ENCODE measurements around the gene SET.

The SET gene

DNA sequence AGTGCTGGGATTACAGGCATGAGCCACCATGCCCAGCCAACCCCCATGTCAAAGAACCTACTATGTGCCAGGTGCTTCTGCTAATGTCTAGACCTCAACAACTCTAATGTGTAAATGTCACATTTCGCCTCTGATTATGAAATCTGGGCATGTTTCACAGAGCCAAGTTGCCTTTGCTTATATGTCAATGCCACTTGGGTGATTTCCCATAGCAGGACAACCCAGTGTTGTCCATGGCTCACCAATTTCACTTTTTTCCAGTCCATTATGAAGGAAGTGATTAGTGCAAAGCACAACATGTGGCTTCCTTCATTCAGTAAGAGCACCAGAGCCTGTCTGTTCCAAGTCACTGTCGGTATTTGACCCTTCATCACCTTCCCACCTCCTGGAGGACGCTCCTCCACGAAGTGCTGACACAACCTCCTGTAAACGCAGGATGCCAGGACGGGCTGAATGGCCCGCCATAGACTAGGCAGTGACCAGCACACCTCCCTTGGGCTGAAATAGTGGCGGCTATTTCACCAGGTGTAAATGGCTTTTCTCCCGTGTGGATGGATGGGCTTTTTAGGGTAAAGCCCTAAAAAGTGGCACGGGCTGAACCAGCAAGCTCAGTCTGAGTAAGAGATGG is 12.3 kb downstream of the SET start:
- TF ChIP-seq, protein P1, sequence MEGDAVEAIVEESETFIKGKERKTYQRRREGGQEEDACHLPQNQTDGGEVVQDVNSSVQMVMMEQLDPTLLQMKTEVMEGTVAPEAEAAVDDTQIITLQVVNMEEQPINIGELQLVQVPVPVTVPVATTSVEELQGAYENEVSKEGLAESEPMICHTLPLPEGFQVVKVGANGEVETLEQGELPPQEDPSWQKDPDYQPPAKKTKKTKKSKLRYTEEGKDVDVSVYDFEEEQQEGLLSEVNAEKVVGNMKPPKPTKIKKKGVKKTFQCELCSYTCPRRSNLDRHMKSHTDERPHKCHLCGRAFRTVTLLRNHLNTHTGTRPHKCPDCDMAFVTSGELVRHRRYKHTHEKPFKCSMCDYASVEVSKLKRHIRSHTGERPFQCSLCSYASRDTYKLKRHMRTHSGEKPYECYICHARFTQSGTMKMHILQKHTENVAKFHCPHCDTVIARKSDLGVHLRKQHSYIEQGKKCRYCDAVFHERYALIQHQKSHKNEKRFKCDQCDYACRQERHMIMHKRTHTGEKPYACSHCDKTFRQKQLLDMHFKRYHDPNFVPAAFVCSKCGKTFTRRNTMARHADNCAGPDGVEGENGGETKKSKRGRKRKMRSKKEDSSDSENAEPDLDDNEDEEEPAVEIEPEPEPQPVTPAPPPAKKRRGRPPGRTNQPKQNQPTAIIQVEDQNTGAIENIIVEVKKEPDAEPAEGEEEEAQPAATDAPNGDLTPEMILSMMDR (IDR thresholded peaks at IDR 0.05; ENCODE audit: insufficient read depth, low read depth, low read length, missing control alignments) = no peak
- peak overlapping the region; percentile 72 for H3K4me3 ChIP-seq (ENCODE audit: low read depth, low read length)
- DNase-seq (ENCODE audit: low read depth) = no peak

DNA sequence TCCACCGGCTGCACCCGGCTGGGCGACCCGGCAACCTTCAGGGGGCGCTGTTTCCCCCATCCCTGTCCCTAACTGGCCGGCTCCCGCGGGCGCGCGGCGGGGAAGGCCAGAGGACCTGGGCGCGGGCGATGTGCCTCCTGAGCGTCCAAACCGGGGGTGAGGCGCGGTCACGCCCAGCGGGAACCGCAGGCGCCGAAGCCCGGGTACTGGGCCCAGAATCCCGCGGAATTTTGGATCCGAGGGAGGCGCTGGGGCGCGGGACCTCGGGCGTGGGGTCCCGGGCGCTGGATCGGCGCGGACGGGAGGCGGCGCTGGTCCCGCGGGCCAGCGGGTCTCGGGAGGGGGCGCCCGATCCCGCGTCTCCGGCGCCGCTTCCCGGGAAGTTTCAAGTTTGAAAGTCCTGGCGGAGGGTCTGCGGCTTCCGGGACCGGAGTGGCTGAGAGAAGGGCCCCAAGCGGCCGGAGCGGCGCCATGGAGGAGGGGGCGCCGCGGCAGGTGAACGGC is 13.5 kb downstream of the SET start, which contains the start of gene PKN3:
Gene PKN3, plus strand, starts transcription at position 59 of the 504 bp plus-strand sequence. Its CDS starts 413 bp downstream, at position 472.
- DNase-seq (ENCODE audit: low read depth) = peak; percentile 90
- TF ChIP-seq, protein P1 (IDR thresholded peaks at IDR 0.05; ENCODE audit: insufficient read depth, low read depth, low read length, missing control alignments) = peak; percentile 84
- H3K4me3 ChIP-seq (ENCODE audit: low read depth, low read length) = peak within 1 kb of the TSS; percentile 72

DNA sequence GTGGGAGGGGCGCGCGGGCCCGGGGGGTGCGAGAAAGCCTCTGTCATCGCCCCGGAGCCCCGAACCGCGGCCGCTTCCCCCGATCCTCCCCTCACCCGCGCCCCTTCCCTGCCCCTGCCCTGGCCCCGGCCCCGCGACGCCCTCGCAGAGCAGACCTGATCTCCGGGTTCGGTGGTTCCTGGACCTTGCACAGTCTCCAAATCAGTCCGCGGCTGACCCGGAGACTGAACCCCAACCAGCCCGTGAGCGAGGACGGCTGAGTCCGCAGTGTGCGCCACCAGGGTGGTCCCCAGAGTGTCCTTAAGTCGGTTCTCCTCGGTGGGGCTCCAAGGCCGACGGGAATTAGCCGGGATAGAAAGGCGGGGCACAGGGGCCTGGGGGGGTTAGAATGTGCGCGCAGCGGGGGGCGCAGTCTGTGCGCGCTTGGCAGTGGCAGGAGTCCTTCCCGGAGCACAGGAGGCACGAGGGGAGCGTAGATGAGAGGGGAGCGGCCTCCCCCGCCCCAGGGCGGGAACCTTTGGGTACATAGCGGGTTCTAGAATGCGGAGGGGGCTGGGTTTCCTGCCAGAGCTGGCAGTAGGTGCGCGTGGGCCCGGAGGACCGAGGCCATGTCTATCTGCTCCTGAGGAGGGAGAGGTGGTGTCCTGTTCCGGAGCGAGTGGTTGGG is 14.1 kb downstream of the SET start:
- TF ChIP-seq, protein P1 (IDR thresholded peaks at IDR 0.05; ENCODE audit: insufficient read depth, low read depth, low read length, missing control alignments) = no peak
- peak overlapping the region; percentile 72 for H3K4me3 ChIP-seq (ENCODE audit: low read depth, low read length)
- DNase-seq (ENCODE audit: low read depth) = no peak

DNA sequence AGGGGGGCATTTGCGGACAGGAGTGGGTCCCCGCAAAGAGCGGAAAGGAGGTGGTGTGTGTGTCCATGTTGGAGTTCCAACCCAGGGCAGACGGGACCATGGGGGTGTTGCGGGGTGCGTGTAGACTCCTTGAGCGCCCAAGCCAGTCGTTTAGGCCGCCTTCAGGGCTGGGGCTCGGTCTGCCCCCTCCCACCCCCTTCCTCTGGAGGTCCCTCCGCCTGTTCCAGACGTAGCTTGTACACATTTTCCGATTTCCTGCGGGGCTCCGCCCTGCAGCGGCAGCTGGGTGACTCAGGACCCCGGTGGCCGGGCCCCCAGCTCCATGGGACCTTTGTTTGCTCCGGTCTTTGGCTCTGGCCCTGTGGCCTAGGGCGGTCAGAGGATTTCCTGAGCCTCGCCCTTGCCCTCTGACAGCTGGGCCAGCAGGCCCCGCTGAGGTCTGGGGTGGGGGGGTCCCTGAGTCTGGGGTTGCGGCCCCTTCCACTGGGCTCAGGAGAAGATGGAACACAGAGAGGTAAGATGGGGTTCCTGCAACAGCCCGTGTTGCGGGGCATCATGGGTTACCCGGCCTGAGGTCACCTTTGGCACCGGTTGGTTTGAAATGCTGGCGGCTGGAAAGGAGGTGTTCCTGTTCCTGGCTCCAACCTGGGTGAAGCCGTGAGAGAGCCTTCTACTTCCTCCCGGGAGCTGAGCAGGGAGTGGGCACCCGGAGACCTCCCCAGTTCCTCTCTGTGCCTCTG is 14.8 kb downstream of the SET start:
- no peak for DNase-seq (ENCODE audit: low read depth)
- no peak overlapping the region for H3K4me3 ChIP-seq (ENCODE audit: low read depth, low read length)
- TF ChIP-seq, protein P1 (IDR thresholded peaks at IDR 0.05; ENCODE audit: insufficient read depth, low read depth, low read length, missing control alignments) = no peak

DNA sequence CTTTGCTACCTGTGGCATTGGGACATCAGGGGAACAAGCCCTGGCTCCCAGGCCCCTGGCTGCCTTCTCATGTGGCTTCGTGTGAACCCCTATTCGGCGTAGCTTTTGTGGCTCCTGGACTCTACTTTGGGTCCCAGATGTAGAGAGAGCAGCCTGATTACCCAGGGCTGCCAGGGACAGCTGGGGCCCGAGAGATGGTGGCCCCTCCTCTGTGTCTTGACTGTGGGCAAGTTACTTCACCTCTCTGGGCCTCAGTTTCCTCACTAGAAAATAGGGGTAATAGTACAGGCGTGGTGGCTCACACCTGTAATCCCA is 15.3 kb downstream of the SET start:
- H3K4me3 ChIP-seq (ENCODE audit: low read depth, low read length) = no peak overlapping the region
- DNase-seq (ENCODE audit: low read depth) = no peak
- TF ChIP-seq, protein P1 (IDR thresholded peaks at IDR 0.05; ENCODE audit: insufficient read depth, low read depth, low read length, missing control alignments) = no peak

DNA sequence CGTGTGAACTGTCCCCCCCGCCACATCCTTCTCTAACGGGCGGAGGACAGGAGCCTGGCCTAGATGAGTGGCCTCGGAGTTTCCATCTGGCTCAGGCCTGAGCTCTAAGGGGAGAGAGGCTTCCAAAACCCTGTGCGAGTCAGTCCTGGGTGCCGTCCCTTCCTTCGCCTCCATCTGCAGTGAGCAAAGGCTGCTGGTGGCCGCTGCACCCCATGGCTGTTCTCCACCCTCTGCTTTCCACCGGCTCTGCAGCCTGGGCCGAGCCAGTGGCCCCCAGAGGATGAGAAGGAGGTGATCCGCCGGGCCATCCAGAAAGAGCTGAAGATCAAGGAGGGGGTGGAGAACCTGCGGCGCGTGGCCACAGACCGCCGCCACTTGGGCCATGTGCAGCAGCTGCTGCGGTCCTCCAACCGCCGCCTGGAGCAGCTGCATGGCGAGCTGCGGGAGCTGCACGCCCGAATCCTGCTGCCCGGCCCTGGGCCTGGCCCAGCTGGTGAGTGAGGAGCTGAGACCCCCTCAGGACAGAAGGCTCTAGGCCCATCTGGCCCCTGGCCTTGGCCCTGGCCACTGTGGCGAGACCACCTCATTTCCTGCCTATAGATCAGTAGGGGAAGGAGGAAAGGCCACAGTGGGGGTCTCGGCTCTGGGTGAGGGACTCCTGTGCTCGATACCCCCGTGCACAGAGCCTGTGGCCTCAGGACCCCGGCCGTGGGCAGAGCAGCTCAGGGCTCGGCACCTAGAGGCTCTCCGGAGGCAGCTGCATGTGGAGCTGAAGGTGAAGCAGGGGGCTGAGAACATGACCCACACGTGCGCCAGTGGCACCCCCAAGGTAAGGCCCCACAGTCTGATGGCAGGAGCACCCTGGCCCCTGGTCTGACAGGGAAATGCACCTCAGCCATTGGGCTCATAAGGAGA is 16.3 kb downstream of the SET start:
- TF ChIP-seq, protein P1 (IDR thresholded peaks at IDR 0.05; ENCODE audit: insufficient read depth, low read depth, low read length, missing control alignments) = no peak
- DNase-seq (ENCODE audit: low read depth) = no peak

More for the DNA sequence above, 16.3 kb downstream of the SET start:
- no peak overlapping the region for H3K4me3 ChIP-seq (ENCODE audit: low read depth, low read length)
